Measurements from ENCODE around the gene LRMDA. TPM values are rescaled to one million over a fixed set of nuclear protein-coding genes. Genes with fewer than 3 reads are reported as not detected.

LRMDA gene
- total and polyA plus RNA-seq, 2 of the 4 experiments (the other 2 are of a cell fraction), result 0.07 TPM; not detected in 1

- CTCF ChIA-PET, result no interaction called here
- H3K9me3 ChIP-seq (ENCODE audit: control insufficient read depth, insufficient read depth, low read length), result no peaks in the 10 kb centered on the region
These were observed 357.2 kb downstream of the LRMDA start for GRCh38 chr10:75788394-75789205.

More at GRCh38 chr10:75788394-75789205, 357.2 kb downstream of the LRMDA start:
- no peak overlapping the region for H4K8ac ChIP-seq (ENCODE audit: low read depth in 2 of 2, low read length in 2 of 2)
- H2BK5ac ChIP-seq (ENCODE audit: low read depth, low read length, poor library complexity, severe bottlenecking), result no peak overlapping the region
- H2AFZ ChIP-seq (replicated peaks; ENCODE audit: low read length, poor library complexity), result no peak overlapping the region
- DNase-seq (no peak), ATAC-seq (ENCODE audit: low read depth) (no peak; the same call in 1 of the 2 replicates)
- intact Hi-C loops (cut with micrococcal nuclease), result no loop called here
- H3K4me3 ChIP-seq (ENCODE audit: insufficient read depth, low read depth, low read length), result no peak overlapping the region
- no peaks in the 10 kb centered on the region for H3K36me3 ChIP-seq (ENCODE audit: control insufficient read depth, insufficient read depth, low read length)
- no peak for TF ChIP-seq MXI1 (IDR thresholded peaks at IDR 0.05; ENCODE audit: borderline replicate concordance, low read depth, low read length)
- no peak for TF ChIP-seq POLR2A (IDR thresholded peaks at IDR 0.05; ENCODE audit: low read depth, low read length)
- no peak for TF ChIP-seq RCOR1 (IDR thresholded peaks at IDR 0.05; ENCODE audit: insufficient replicate concordance, low read length)
- no peak for TF ChIP-seq CTCF (conservative IDR thresholded peaks at IDR 0.05; ENCODE audit: low read depth, low read length)
- TF ChIP-seq MAFK (IDR thresholded peaks at IDR 0.05; ENCODE audit: low read depth, low read length), result no peak
- TF ChIP-seq BHLHE40 (IDR thresholded peaks at IDR 0.05; ENCODE audit: low read depth, low read length), result no peak
- TF ChIP-seq CEBPB (IDR thresholded peaks at IDR 0.05; ENCODE audit: low read depth, low read length), result no peak
- TF ChIP-seq FOS (IDR thresholded peaks at IDR 0.05; ENCODE audit: low read depth, low read length), result no peak
- TF ChIP-seq ELK1 (IDR thresholded peaks at IDR 0.05; ENCODE audit: borderline replicate concordance, low read depth, low read length), result no peak
- no peak for TF ChIP-seq RAD21 (IDR thresholded peaks at IDR 0.05; ENCODE audit: low read length)
- no peak for TF ChIP-seq NFE2L2 (IDR thresholded peaks at IDR 0.05; ENCODE audit: low read depth, low read length)
- TF ChIP-seq CHD1 (IDR thresholded peaks at IDR 0.05; ENCODE audit: low read depth, low read length), result no peak
- no peak overlapping the region for H3K18ac ChIP-seq (ENCODE audit: low read depth, low read length)
- H3K4ac ChIP-seq (ENCODE audit: low read depth, low read length), result no peak overlapping the region
- no peaks in the 10 kb centered on the region for H3K4me1 ChIP-seq (ENCODE audit: control insufficient read depth, insufficient read depth, low read length)
- BruUV-seq (replicated peaks), result no TSS peak
- H4K20me1 ChIP-seq (ENCODE audit: insufficient read depth, low read length), result no peaks in the 10 kb centered on the region
- in situ Hi-C loops (cut with MboI; ENCODE audit: low sequenced_read_pairs), result no loop called here
- no peak overlapping the region for H3K4me2 ChIP-seq (ENCODE audit: low read depth, low read length)
- 40% methylated on average over 1 of the region's 4 CpGs; no CpG with 5 or more reads in 1 of the 2 experiments for WGBS, 2 experiments (ENCODE audit: extremely low coverage in 2 of 2, insufficient read length in 1 of 2)
- POLR2A ChIA-PET (ENCODE audit: unreplicated experiment), result no interaction called here
- H4K91ac ChIP-seq (ENCODE audit: insufficient read depth, low read depth, low read length), result no peak overlapping the region
- dilution Hi-C loops (cut with HindIII; ENCODE audit: low sequenced_read_pairs, unreplicated experiment), result no loop called here
- no peaks in the 10 kb centered on the region for H3K9me1 ChIP-seq (ENCODE audit: insufficient read depth, low read length)
- H3K9ac ChIP-seq (ENCODE audit: low read depth, low read length), result no peak overlapping the region
- H2AK9ac ChIP-seq (replicated peaks; ENCODE audit: low read depth, low read length, poor library complexity), result no peak overlapping the region
- no peak overlapping the region for H2BK15ac ChIP-seq (ENCODE audit: low read depth, low read length)
- no peak overlapping the region for H3K56ac ChIP-seq (ENCODE audit: extremely low read depth, insufficient read depth, low read length)
- no peak overlapping the region for H4K5ac ChIP-seq (ENCODE audit: low read depth, low read length)
- H3K27me3 ChIP-seq (ENCODE audit: control insufficient read depth, insufficient read depth, low read length), result no peaks in the 10 kb centered on the region; the same call in 1 of the 2 replicates
- no peak overlapping the region for H3K23ac ChIP-seq (ENCODE audit: low read depth, low read length)
- H2BK120ac ChIP-seq (ENCODE audit: low read depth, low read length), result no peak overlapping the region
- H3K27ac ChIP-seq (ENCODE audit: insufficient read depth, low read length), result no peak overlapping the region
- no peak overlapping the region for H2BK20ac ChIP-seq (ENCODE audit: low read depth, low read length)
- no peak overlapping the region for H3K14ac ChIP-seq (replicated peaks; ENCODE audit: low read depth, low read length)
- H2AK5ac ChIP-seq (ENCODE audit: low read depth, low read length), result no peak overlapping the region
- no peaks in the 10 kb centered on the region for H3K79me1 ChIP-seq (ENCODE audit: low read depth in 1 of 2, low read length in 2 of 2)

Data from IMR-90 (cell line).